GM21423 (cell line): ENCODE results near the gene SEMA4C.

Experiments used
- ATAC-seq: cut with Tn5 transposase; IDR thresholded peaks from one replicate; pipeline ENCODE4 v1.9.1; 2021; ENCODE audit warnings: mild to moderate bottlenecking, moderate library complexity; ENCODE audit not compliant: unreplicated experiment

Gene SEMA4C

DNA sequence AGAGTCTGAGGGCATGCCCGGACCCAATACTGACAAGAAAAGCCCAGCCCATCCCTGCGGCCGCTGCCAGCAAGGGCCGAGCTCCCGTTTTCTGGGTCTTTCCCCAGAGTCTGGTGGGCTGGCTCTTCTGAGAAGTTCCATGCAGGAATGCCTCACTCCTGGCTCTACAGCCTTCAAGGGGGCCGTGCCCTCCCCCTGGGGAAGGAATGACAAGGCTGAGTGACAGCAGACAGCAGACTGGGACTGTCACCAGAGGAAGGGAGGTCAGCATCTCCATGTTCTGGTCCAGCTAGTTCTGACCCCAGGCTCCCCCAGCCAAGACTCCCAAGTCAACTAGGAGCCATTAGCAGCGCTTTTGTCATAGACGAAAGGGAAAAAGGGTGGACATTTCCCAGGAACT, 13.0 kb upstream of the SEMA4C start:
- ATAC-seq = no peak

DNA sequence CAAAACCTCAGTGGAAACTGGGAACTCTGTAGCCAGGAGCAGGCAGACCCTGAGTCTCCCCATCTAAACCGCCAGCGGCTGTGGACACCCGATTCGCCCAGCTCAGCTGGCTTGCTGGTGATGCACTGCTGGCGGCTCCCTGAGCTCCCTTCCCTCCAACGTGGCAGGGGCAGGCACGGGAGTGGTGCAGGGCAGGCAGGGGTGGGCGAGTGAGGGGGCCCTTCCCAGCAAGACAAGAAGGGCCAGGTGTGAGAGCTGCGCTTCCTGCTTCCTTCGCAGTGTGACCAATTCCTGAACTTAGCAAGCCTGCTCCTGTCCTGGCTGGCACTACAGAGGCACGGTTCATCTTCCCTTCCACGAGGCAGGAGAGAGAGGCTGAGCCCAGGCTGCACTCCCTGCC, 12.3 kb upstream of the SEMA4C start:
- ATAC-seq = no peak

DNA sequence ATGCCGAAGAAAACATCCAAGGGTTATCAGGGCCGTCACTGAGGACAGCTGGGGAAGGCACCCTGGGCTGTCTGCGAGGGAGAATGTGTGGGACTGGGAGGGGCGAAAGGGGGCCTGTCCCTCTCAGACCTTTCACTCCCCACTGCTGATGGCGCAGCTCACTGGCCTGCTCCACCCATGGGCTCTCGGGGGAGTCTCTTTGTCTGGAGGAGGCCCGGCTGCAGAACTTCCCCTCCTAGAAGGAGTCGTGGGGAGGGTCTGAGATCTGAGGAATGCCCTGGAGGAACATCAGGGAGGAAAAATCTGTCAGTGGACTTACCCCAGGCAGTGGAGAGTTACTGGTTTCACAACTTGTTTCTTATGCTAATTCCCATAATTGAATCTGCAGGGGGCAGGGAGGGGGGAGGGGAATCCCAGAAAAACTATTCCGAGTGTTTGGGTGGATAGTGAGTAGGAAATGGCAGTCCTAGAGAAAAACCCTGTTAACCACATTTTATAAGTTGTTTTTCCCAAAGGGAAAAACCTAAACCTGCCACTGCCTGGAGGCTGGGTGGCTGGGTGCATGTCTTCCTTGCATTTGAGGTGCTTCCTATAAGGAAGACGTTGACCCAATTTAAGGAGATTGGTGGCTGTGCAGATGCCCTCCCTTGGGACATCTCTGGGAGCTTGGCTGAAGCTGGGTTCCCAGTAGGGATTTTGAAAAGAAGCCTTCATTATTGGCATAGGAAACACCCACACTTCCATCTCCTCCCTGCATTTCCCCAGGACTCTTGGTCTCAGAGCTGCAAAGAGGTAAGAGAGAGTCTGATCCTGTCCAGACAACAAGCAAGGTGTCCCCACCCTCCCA, 11.7 kb upstream of the SEMA4C start:
- ATAC-seq = no peak

- no peak for ATAC-seq
These were observed 11.0 kb upstream of the SEMA4C start for GRCh38 chr2:96880891-96881273.

DNA sequence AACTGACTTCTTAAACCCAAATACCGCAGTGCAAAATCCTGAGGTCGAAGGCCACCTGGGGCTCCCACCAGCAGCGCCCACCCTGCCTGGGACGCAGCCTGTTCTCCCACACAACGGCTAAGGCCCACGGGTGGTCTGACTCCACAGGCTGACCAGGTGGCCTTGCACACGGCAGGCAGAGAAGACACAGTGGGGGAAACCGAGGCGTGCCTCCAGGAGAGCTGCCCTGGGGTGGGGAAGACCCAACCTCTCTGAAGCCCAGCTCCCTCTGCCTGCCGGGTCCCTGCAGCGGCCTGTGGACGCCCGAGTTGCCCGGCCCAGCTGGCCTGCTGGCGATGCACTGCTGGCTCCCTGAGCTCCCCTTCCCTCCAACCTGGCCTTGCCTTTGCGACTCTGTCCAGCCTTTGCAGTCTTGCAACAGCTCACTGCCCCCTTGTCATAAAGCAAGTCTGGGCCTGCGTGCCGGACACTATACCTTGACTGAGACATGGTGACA, 9.7 kb upstream of the SEMA4C start:
- no peak for ATAC-seq

DNA sequence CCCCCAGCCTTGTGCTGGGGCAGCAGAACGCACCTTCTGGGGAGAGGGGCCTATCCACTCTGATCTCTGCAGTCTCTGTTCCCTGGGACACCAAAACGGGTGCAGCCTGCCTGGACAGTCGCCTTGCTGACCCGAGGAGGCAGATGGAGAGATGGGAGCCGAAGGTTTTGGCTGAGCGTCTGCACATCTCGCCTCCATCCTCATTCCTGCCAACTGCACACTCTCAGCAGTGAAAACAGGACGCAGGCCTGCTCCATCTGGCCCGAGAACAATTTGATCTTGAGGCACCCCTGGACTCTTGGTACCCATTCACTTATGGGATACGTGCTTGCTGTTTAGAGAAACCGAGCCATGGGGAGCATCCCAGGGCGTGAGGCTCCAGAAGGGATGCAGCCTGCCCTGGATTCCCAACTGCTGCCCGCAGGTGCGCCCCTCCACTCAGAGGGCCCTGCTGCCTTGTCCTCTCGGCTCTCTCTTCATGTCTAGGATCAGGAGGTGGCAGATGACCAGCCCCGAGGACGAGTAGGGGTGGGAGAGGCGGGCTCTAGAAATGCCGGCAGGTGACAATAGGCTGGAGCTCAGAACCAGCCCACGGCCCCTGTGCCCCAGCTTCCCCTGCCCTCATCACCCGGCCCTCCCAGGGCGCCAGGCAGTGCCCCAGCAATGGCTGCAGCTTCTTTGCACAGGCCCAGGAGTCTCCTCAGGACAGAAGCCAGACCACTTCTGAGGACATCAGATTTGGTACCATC, 9.1 kb upstream of the SEMA4C start:
- no peak for ATAC-seq

DNA sequence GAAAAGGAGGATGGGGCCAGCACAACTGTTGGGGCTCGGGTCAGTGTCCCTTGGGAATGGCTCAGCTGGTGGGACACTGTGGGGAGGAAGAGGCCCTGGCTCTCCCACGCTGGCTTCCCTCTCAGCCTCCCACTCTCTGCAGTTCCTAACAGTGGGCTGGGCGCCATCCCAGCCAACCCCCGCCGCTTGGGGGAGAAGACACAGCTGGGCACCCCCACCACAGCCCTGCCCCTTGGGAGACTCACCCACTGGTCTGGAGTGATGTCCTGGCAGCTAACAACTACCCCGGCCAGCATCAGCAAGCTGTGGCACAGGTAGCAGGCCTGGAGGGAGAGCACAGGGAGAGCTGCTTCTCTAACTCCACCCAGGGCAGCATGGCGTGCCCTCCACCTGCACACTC, 8.3 kb upstream of the SEMA4C start:
- ATAC-seq = no peak

DNA sequence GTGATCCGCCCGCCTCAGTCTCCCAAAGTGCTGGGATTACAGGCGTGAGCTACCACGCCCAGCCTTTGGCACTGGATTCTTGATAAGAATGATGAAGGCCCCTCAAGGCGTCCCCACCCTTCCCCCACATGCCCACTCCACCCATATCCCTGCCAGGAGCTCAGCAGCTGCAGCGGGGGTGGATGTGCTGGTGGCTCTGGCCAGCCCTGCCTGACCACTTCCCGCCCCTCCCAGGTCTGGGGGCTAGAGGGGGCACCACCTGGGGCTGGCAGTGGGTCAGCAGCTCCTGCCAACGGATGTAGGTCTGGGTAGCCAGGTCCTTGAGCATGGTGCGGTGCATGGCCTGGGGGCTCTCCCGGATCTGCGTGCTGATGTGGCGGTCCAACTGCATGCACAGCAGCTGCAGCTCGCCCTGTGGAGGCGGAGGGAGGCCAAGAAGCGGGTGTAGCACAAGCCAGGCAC, 7.8 kb upstream of the SEMA4C start:
- ATAC-seq = no peak

DNA sequence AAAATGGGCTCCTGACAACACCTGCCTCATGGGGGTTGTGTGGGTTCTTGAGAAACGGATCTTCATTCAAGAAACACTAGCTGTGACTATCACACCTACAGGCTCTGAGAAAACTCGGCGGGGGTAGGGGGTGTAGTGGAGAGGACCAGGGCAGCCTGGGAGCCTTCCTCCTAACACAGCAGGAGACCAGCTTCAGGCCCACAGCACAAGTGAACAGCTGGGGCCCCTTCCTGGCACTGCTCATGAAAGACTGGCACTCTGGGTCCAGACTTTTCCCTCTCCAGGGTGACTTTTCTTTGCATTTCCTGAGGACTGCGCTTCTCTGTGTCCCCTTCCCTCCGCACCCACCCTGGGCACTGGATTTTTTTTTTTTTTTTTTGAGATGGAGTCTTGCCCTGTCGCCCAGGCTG, 7.2 kb upstream of the SEMA4C start:
- no peak for ATAC-seq

- no peak for ATAC-seq
These were observed 6.6 kb upstream of the SEMA4C start for GRCh38 chr2:96876269-96877041.

- ATAC-seq = no peak
These were observed 5.8 kb upstream of the SEMA4C start for GRCh38 chr2:96875498-96876268.

DNA sequence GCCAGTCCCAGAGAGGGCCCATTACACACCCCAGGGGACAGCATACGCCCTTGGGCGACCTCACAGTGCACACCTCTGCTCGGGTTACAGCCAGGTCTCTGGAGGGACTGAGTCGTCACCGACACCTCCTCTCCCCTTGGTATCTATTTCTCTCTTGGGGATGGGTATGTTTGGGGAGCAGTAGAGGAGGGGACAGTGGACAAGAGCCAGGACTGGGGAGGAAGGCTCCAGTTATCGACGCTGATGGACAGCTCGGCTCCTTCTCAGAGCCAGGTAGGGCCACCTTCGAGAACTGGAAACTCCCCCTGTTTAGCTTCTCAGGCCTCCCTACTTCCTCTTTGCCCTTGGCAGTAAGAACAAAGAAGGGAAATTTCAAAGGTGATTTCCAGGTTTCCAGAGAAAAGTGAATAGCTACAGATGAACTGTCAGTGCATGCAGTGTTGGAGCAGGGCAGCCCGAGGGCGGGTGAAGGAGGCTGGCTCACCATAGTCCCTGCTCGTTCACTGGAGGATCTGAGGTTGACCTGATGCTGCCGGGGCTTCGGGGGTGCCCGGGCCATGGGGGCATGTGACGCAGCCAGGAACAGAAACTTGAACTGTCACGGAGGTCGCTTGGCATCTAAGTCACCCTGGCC, 4.4 kb upstream of the SEMA4C start:
- ATAC-seq = peak; percentile 50

DNA sequence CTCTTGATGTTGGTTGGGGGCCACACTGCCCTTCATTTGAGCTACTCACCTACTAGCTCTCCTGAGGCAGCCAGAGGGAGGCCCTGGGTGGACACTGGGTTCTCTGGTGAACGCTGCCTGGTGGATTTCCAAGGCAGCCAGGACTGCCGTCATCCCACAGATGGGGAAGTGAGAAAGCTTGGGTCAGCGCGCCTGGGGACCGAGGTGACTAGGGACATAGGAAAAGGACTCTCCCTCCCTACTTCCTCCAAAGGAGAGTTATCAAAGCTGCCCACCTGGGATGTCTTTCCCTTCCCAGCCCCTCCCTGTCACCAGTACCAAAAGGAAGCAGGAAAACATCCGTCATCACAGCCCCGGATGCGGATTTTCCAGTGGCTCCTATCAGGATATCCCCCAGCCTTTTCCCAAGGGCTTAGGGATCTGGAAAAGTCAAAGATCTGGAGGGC, 3.8 kb upstream of the SEMA4C start:
- no peak for ATAC-seq

DNA sequence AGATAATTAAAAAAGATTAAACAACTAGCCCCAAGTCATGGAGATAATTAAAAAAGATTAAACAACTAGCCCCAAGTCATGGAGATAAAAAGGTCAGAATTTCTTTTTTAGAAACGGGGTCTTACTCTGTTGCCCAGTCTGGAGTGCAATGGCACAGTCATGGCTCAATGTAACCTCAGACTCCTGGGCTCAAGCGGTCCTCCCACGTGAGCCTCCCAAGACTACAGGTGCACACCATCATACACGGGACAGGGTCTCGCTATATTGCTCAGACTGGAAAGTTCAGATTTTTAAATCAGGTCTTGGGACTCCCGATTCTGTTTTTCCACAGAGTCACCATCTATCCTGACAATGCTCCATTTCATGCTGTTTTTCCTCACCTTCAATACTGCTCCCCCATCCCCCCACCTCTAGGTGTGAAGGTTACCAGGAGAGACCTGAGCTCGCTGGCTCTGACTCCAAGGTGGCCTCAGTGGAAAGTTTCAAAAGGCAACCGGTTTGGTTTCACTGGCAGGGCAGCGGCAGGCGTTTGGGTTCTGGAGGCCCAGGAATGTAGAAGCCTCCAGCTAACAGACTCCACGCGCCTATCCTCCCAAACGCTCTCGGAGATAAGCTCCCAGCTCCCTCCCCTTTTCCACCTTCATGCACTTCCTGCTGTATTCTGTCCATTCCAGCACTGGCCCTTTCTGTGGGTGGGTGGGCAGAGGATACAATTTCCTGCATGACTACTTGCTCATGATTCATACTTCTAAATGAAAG, 2.9 kb upstream of the SEMA4C start:
- ATAC-seq = no peak

DNA sequence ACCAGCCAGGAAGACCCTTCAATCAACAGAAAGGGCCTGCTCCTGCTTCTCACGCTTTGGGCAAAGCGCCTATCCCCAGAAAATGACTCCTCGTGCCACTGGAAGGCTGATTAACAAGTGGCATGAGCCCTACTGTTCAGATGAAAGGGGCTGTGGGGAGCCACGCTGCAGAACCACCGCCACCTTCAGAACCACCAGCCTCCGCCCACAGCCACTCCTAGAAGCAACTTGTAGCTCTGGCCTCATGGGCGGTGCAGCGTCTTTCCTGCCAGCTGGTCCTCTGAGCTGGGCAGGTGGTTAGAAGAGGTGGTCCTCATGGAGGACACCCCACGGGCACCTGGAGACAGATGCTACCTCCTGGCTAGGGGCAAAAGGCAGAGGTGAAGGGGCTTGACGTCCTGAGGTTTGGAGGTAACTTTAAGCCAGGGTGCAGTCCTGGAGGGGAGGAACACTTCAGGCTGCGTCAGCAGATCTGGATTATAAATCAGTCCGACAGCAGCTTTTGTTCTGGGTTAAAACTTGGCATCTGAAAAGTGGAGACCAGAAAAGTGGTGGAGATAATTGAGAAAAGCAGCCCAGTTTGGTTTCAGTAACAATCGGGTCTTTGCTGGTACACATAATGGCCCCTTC, 861 bp upstream of the SEMA4C start:
- ATAC-seq = no peak

GRCh38 chr2:96869281-96869821, 529 bp downstream of the SEMA4C start:
- no peak for ATAC-seq

GRCh38 chr2:96868555-96869280, 1.2 kb downstream of the SEMA4C start:
- peak; percentile 47 for ATAC-seq
